GM12878 (cell line): ENCODE measurements around the gene JTB. TPM values are rescaled to one million over a fixed set of nuclear protein-coding genes. Genes with fewer than 3 reads are reported as not detected.

ENCODE experiments used
- ATAC-seq: fragments of 200-7000 bp; cut with Tn5 transposase; 3 replicates; pipeline ENCODE4 v1.9.1; 2020; ENCODE audit warnings: mild to moderate bottlenecking, moderate library complexity
- BruUV-seq: library from RNA; stranded (reverse); fragments of 400-500 nt; replicated peaks from 2 replicates; lab custom pipeline; 2021; lab: Mats Ljungman, UMichigan
- CTCF ChIA-PET: fragments of 300-600 bp; sonication (Branson Sonifier 250); formaldehyde crosslinking; extraction: SDS; loops from one replicate; lab custom pipeline; 2021; ENCODE audit warnings: inconsistent platforms; lab: Yijun Ruan, JAX
- POLR2A ChIA-PET: fragments of 350-600 bp; formaldehyde crosslinking; extraction: SDS; loops from one replicate; lab custom pipeline; 2021; ENCODE audit warnings: inconsistent platforms; lab: Charles Lee
- RAD21 ChIA-PET: fragments of 300-600 bp; sonication (Branson Sonifier 250); formaldehyde crosslinking; loops from one replicate; lab custom pipeline; 2023; ENCODE audit warnings: antibody characterized with exemption; ENCODE audit not compliant: unreplicated experiment; lab: Charles Lee
- SMC1A ChIA-PET: fragments of 300-600 bp; sonication (Branson Sonifier 250); formaldehyde crosslinking; loops from one replicate; lab custom pipeline; 2023; ENCODE audit not compliant: unreplicated experiment, uncharacterized antibody; lab: Charles Lee
- DNase-seq: peaks from one replicate; pipeline ENCODE4 v3.0.0-alpha.2; 2011; ENCODE audit warnings: low read depth, low spot score
- FAIRE-seq: peaks from 3 replicates; lab custom pipeline; 2011; peaks lifted over from hg19 to GRCh38; lab: Jason Lieb, UNC
- H2AFZ ChIP-seq: 2 replicates; pipeline ENCODE4 v1.6.0; 2011; ENCODE audit warnings: low read depth, low read length, control low read depth; ENCODE audit not compliant: control insufficient read depth
- H3K27ac ChIP-seq: 2 replicates; pipeline ENCODE4 v1.5.1; 2011; ENCODE audit warnings: control low read depth; ENCODE audit not compliant: control insufficient read depth, insufficient read depth
- H3K27me3 ChIP-seq, 2 experiments: replicated peaks in 1 of 2; 2 replicates each; pipeline versions ENCODE4 v1.6.0 to v1.6.1; 2011; ENCODE audit warnings: low read length in 1 of 2; ENCODE audit not compliant: control insufficient read depth in 2 of 2, insufficient read depth in 2 of 2
- H3K36me3 ChIP-seq, 2 experiments: 2 replicates each; pipeline ENCODE4 v1.5.1; 2011; ENCODE audit warnings: low read length in 1 of 2; ENCODE audit not compliant: control insufficient read depth in 2 of 2, insufficient read depth in 2 of 2
- H3K4me1 ChIP-seq: 2 replicates; pipeline ENCODE4 v1.6.1; 2011; ENCODE audit warnings: mild to moderate bottlenecking, low read length, moderate library complexity, mixed read lengths; ENCODE audit not compliant: control insufficient read depth, insufficient read depth
- H3K4me2 ChIP-seq: 2 replicates; pipeline ENCODE4 v1.6.0; 2011; ENCODE audit warnings: control low read depth; ENCODE audit not compliant: control insufficient read depth, insufficient read depth
- H3K4me3 ChIP-seq: fragments of 200-600 bp; sonication (generic); 2 replicates; pipeline ENCODE4 v1.5.1; 2016
- H3K79me2 ChIP-seq: 2 replicates; pipeline ENCODE4 v1.6.0; 2011; ENCODE audit warnings: low read length; ENCODE audit not compliant: control insufficient read depth, insufficient read depth
- H3K9ac ChIP-seq: 2 replicates; pipeline ENCODE4 v1.8.0; 2011; ENCODE audit warnings: low read length, control low read depth, mixed read lengths; ENCODE audit not compliant: control insufficient read depth, insufficient read depth
- H3K9me3 ChIP-seq: replicated peaks from 3 replicates; pipeline ENCODE4 v1.5.1; 2011; ENCODE audit warnings: mild to moderate bottlenecking, low read length; ENCODE audit not compliant: control insufficient read depth, insufficient read depth
- H4K20me1 ChIP-seq: 2 replicates; pipeline ENCODE4 v1.6.0; 2011; ENCODE audit not compliant: control insufficient read depth, insufficient read depth
- CBX3 ChIP-seq: fragments of 200-600 bp; sonication (generic); IDR thresholded peaks from 2 replicates; pipeline ENCODE4 v1.6.1; 2016; ENCODE audit warnings: low read depth, borderline replicate concordance
- CEBPB ChIP-seq, 2 experiments: fragments of 150-350 bp in 1 of 2; IDR thresholded peaks; 2 replicates each; pipeline ENCODE4 v1.6.1; 2012 to 2014; ENCODE audit warnings: low read depth in 2 of 2, low read length in 2 of 2, borderline replicate concordance in 1 of 2, inconsistent platforms in 1 of 2
- CREM ChIP-seq: IDR thresholded peaks from 2 replicates; pipeline ENCODE4 v1.6.1; 2014; ENCODE audit warnings: antibody characterized with exemption, low read depth
- E2F8 ChIP-seq: fragments of 450-650 bp; IDR thresholded peaks from 2 replicates; pipeline ENCODE4 v1.6.1; 2018; ENCODE audit warnings: mild to moderate bottlenecking, low read depth, moderate library complexity; ENCODE audit not compliant: partially characterized antibody
- LARP7 ChIP-seq: fragments of 450-650 bp; IDR thresholded peaks from 2 replicates; pipeline ENCODE4 v1.6.1; 2017; ENCODE audit warnings: mild to moderate bottlenecking
- MTA2 ChIP-seq: fragments of 450-650 bp; IDR thresholded peaks from 2 replicates; pipeline ENCODE4 v1.6.1; 2016; ENCODE audit warnings: low read depth, mild to moderate bottlenecking, moderate library complexity
- MYB ChIP-seq: fragments of 150-350 bp; IDR thresholded peaks from 2 replicates; pipeline ENCODE4 v1.6.1; 2014; ENCODE audit warnings: mild to moderate bottlenecking, low read depth, low read length, borderline replicate concordance
- NRF1 ChIP-seq: conservative IDR thresholded peaks from 2 replicates; pipeline ENCODE4 v1.6.1; 2011; ENCODE audit warnings: mild to moderate bottlenecking, low read depth, low read length, improper control_type of control experiment
- POLR2A ChIP-seq: IDR thresholded peaks from 2 replicates; pipeline ENCODE4 v1.6.1; 2011; ENCODE audit warnings: low read depth, mild to moderate bottlenecking, low read length
- POLR2AphosphoS2 ChIP-seq: IDR thresholded peaks from 2 replicates; pipeline ENCODE4 v1.6.1; 2011; ENCODE audit warnings: low read depth, mild to moderate bottlenecking, low read length, improper control_type of control experiment, moderate library complexity
- STAT1 ChIP-seq: fragments of 450-650 bp; conservative IDR thresholded peaks from 2 replicates; pipeline ENCODE4 v1.6.1; 2014; ENCODE audit warnings: antibody characterized with exemption, mild to moderate bottlenecking
- TBL1XR1 ChIP-seq: IDR thresholded peaks from 2 replicates; pipeline ENCODE4 v1.6.1; 2012; ENCODE audit warnings: low read depth, low read length, improper control_type of control experiment
- YY1 ChIP-seq: IDR thresholded peaks from 2 replicates; pipeline ENCODE4 v1.6.1; 2011; ENCODE audit warnings: low read depth, mild to moderate bottlenecking, low read length
- WGBS: methylation state at CpG from one replicate; pipeline ENCODE4 v1.1.6; 2016; ENCODE audit warnings: low lambda C conversion rate; ENCODE audit not compliant: insufficient replicate concordance, insufficient coverage; ENCODE audit errors: missing lambda C conversion rate; 5-methylcytosine and 5-hydroxymethylcytosine counted together
- in situ Hi-C: fragments of 300-500 bp; cut with MboI; formaldehyde crosslinking; loops from 9 replicates; pipeline ENCODE4 v1.14.3; 2018; ENCODE audit warnings: mixed read lengths
- intact Hi-C: fragments of 100-400 bp; cut with micrococcal nuclease; formaldehyde crosslinking; loops from one replicate; pipeline ENCODE4 v1.14.2; 2022; ENCODE audit not compliant: unreplicated experiment
- polyA plus RNA-seq, 11 experiments: library from polyadenylated mRNA; depleted of rRNA in 4 of 11; unstranded in 6 of 11; stranded (reverse) in 5 of 11; fragments of >200 nt; fragmentation: Nextera tagmentation in 4 of 11; fragmentation: Illumina TruSeq in 1 of 11; extraction: Ambion mirVana in 4 of 11; extraction: Trizol in 1 of 11; gene quantifications; 1 replicate in 1 of 11; 2 replicates in 10 of 11; pipeline versions ENCODE4 v1.2.1 to v1.2.3, GENCODE V29; 2011 to 2016; ENCODE audit warnings: inconsistent platforms in 2 of 11, missing spikeins in 2 of 11, low read depth in 1 of 11
- total RNA-seq, 4 experiments: library from RNA; depleted of rRNA in 3 of 4; stranded (reverse); fragments of >200 nt in 3 of 4; fragmentation: Illumina TruSeq in 1 of 4; extraction: Trizol in 1 of 4; gene quantifications; 2 replicates each; pipeline versions ENCODE4 v1.2.1 to v1.2.3, GENCODE V29; 2013 to 2021

The JTB gene
- total and polyA plus RNA-seq, 10 of the 15 experiments (the other 5 are each of a cell fraction or from before 2014, with no cell fraction given): 25.0 to 298 (median 155) TPM

- DNase-seq (no peak), ATAC-seq (no peak), FAIRE-seq (no peak)
- peaks cover 0 to 16% of the 10 kb centered on the region in 2 experiments; a peak in 3 of 4 replicates for H3K36me3 ChIP-seq
- no peak overlapping the region for H2AFZ ChIP-seq
- ChIA-PET POLR2A (no interaction called here), SMC1A (interaction anchor here (1.4 to 1.5 kb wide), 2 partner anchors 9 to 182 kb away, joined by 3 to 4 read pairs; partner anchors contain the start of gene RAB13), RAD21 (no interaction called here), CTCF (interaction anchor here (0.6 to 1.1 kb wide), 4 partner anchors 9 to 1462 kb away, joined by 3 read pairs; partner anchors contain the start of gene JTB)
- H3K4me2 ChIP-seq: no peak overlapping the region
- H3K79me2 ChIP-seq: peaks cover 23% of the 10 kb centered on the region
- intact Hi-C loops (no loop called here), in situ Hi-C loops (loop anchor here (10.0 kb wide), 1 partner anchor 491 kb away; no protein-coding TSS in a partner anchor)
- no peak overlapping the region for H3K27ac ChIP-seq
- no TSS peak for BruUV-seq
- 0 out of 2 replicates have a peak, but pooled peaks have one; percentile 32 for TF ChIP-seq POLR2A
- TF ChIP-seq CEBPB (IDR thresholded peaks at IDR 0.05; ENCODE audit: borderline replicate concordance in 1 of 2, low read depth in 2 of 2, low read length in 2 of 2): no peak
- no peaks in the 10 kb centered on the region for H3K27me3 ChIP-seq
- H3K9me3 ChIP-seq: no peaks in the 10 kb centered on the region
- H3K4me3 ChIP-seq: no peak overlapping the region
- 99% methylated on average over 11 of the region's 11 CpGs for WGBS
- H4K20me1 ChIP-seq: no peaks in the 10 kb centered on the region
- H3K9ac ChIP-seq: no peak overlapping the region
- H3K4me1 ChIP-seq: peaks cover 9% of the 10 kb centered on the region; the same call in 1 of the 2 replicates
These were observed 18.2 kb upstream of the JTB start for GRCh38 chr1:153995640-153996039.

GRCh38 chr1:153995202-153995601, 17.7 kb upstream of the JTB start:
- no TSS peak for BruUV-seq
- Histone ChIP-seq H2AFZ (no peak overlapping the region), H3K9ac (no peak overlapping the region), H3K4me3 (no peak overlapping the region), H3K4me1 (peaks cover 9% of the 10 kb centered on the region; the same call in 1 of the 2 replicates), H3K79me2 (peaks cover 25% of the 10 kb centered on the region), H3K27ac (no peak overlapping the region), H3K4me2 (no peak overlapping the region), H4K20me1 (no peaks in the 10 kb centered on the region), H3K36me3 (peaks cover 0 to 16% of the 10 kb centered on the region in 2 experiments; a peak in 3 of 4 replicates), H3K27me3 (no peaks in the 10 kb centered on the region), H3K9me3 (no peaks in the 10 kb centered on the region)
- intact Hi-C loops (no loop called here), in situ Hi-C loops (loop anchor here (10.0 kb wide), 1 partner anchor 490 kb away; no protein-coding TSS in a partner anchor)
- ChIA-PET RAD21 (interaction anchor here (0.6 kb wide), 1 partner anchor 350 kb away, joined by 3 read pairs; no protein-coding TSS in a partner anchor), SMC1A (interaction anchor here (1.4 to 1.5 kb wide), 2 partner anchors 9 to 182 kb away, joined by 3 to 4 read pairs; partner anchors contain the start of gene RAB13), POLR2A (interaction anchor here (0.6 kb wide), 1 partner anchor 399 kb away, joined by 4 read pairs; no protein-coding TSS in a partner anchor), CTCF (interaction anchor here (1.0 to 1.1 kb wide), 2 partner anchors 18 to 120 kb away, joined by 3 read pairs; partner anchors contain the start of gene JTB)
- no peak for DNase-seq
- WGBS: 68% methylated on average over 3 of the region's 3 CpGs
- ATAC-seq: no peak
- no peak for FAIRE-seq
- TF ChIP-seq STAT1: no peak
- TF ChIP-seq TBL1XR1: no peak
- no peak for TF ChIP-seq NRF1
- TF ChIP-seq YY1: no peak
- TF ChIP-seq MTA2: no peak
- no peak for TF ChIP-seq POLR2AphosphoS2
- TF ChIP-seq E2F8: no peak
- no peak for TF ChIP-seq CBX3
- no peak for TF ChIP-seq LARP7
- TF ChIP-seq CREM: no peak
- no peak for TF ChIP-seq MYB
